SK-MEL-5 (cell line): ENCODE measurements around the gene IP6K1. TPM values are rescaled to one million over a fixed set of nuclear protein-coding genes. Genes with fewer than 3 reads are reported as not detected.

Experiments used
- DNase-seq: peaks from one replicate; pipeline ENCODE4 v3.0.0-alpha.2; 2016; ENCODE audit warnings: low read depth, low spot score
- in situ Hi-C: cut with HindIII; loops from 2 replicates; pipeline ENCODE4 v1.10.0; 2016; ENCODE audit warnings: low sequenced_read_pairs, high pct_unique_total_duplicates, low pct_unique_long_range_greater_than_20kb
- total RNA-seq: library from RNA; depleted of rRNA; stranded (reverse); fragments of >200 nt; shearing (Covaris generic); gene quantifications from 2 replicates; pipeline ENCODE4 v1.2.3, GENCODE V29; 2014

Gene IP6K1
- total RNA-seq, 1 experiment from 2014 or later = 22.8 TPM

DNA sequence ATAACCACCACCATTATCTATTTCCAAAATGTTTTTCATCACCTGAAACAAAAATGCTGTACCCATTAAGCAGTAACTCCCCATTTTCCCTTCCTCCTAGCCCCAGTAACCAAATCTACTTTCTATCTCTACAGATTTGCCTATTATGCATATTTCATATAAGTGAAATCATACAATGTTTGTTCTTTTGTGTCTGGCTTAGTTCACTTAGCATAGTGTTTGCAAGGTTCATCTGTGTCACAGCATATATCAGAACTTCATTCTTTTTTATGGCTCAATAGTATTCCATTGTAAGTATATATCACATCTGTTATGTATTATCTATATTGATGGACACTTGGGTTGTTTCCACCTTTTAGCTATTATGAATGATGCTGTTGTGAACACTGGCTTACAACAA is 45.9 kb downstream of the IP6K1 start:
- in situ Hi-C loops = no loop called here
- DNase-seq = no peak

GRCh38 chr3:49738067-49738713 is 48.2 kb downstream of the IP6K1 start:
- DNase-seq = no peak
- in situ Hi-C loops = no loop called here

DNA sequence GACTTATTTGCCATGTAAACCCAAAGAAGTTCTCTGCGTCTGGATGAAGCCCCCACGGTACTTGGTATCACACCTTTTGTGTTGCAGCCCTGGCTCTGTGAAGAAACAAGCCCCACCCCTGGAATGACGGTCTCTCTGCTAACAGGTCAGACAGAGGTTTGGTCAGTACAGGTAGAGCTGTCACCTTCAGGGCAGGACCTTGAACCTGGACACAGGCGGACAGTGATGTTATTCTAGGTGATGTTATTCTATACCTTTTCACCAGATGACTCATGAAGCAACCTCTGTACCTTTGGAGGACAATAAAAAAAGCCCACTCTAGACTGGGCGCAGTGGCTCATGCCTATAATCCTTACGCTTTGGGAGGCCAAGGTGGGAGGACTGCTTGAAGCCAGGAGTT is 51.6 kb downstream of the IP6K1 start:
- in situ Hi-C loops = no loop called here
- DNase-seq = no peak

DNA sequence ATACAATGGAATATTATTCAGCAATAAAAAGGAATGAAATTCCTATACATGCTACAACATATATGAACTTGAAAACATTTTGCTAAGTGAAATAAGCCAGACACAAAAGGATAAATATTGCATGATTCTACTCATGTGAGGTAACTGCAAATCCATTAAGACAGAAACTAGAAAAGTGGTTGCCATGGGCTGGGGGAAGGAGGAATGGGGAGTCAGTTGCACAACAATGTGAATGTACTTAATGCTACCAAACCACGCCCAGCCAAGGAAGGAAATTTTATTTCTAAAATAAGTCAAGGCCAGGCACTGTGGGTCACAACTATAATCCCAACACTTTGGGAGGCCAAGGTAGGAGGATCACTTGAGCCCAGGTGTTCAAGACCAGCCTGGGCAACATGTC is 52.8 kb downstream of the IP6K1 start:
- in situ Hi-C loops = no loop called here

DNA sequence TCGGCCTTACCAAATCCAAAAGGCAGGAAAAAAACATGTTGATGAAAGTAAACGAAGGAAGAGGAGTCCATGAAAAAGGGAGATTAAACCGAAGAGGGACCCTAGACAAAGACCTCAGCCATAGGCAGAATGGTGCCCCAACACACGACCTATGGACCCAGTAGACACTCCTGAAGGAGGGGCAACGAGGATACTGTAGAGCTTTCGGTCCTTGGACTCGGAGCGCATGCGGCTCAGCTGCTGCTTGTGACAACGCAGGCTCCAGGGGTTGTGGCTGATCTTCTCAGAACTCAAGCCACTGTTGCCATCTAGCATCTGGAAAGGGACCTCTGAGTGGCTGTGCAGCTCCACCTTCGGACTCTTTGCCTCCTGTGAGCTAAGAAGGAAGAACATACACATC is 53.7 kb downstream of the IP6K1 start:
- in situ Hi-C loops = no loop called here
- DNase-seq = no peak

More for the DNA sequence above, 52.8 kb downstream of the IP6K1 start:
- no peak for DNase-seq

GRCh38 chr3:49729966-49730609 is 56.3 kb downstream of the IP6K1 start:
- in situ Hi-C loops = no loop called here
- DNase-seq = no peak

GRCh38 chr3:49727924-49728361 is 58.4 kb downstream of the IP6K1 start:
- DNase-seq = no peak
- in situ Hi-C loops = no loop called here

GRCh38 chr3:49727154-49727923 is 59.0 kb downstream of the IP6K1 start:
- no peak for DNase-seq
- in situ Hi-C loops = no loop called here

GRCh38 chr3:49725906-49726681 is 60.2 kb downstream of the IP6K1 start:
- in situ Hi-C loops = no loop called here
- no peak for DNase-seq

DNA sequence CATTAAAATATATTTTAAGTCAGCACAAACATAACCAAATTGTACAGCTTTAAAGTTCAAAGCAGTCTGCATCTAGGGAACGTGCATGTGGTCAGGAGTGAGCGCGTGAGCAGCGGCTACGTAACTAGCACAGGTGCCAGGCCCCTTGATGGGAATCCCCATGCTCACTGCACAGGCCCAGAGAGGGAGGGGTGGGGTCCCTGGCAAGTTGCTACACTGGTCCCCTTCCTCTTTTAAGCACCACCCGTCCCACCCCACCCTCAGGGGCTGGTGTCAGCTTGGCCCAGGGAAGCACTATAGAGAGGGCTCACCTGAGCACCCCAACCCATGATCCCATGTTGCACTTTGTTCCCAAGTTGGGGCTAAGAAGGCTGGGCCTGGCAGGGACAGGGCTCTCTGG is 61.8 kb downstream of the IP6K1 start:
- DNase-seq = no peak
- in situ Hi-C loops = no loop called here

GRCh38 chr3:49723628-49724551 is 62.5 kb downstream of the IP6K1 start, which contains the start of gene GMPPB:
GMPPB (minus strand) TSS chr3:49723951; CDS start chr3:49723726, 225 bp downstream.
- peak; percentile 97 for DNase-seq
- in situ Hi-C loops = no loop called here

- peak; percentile 35 for DNase-seq
- in situ Hi-C loops = no loop called here
Observed at GRCh38 chr3:49723296-49723627, 63.1 kb downstream of the IP6K1 start.

DNA sequence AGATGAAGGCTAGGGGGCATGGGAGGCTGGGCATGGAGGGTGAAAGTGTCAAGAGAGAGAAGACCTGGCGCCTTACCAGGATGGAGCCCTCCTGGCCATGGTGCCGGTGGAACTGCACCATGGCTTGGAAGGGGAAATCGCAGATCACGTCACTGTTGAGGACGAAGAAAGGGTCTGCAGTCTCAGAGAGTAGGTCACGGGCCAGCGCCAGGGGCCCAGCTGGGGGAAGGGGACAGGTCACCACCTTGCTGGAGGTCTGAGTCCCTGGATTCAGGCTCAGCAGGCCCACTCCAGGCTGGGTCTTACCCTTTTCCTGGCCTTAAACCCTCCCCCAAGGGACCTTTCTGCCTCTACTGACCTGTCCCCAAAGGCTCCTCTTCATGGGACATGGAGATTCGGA is 63.4 kb downstream of the IP6K1 start:
- in situ Hi-C loops = no loop called here

GRCh38 chr3:49721896-49722781 is 64.2 kb downstream of the IP6K1 start:
- no peak for DNase-seq
- in situ Hi-C loops = no loop called here

More for the DNA sequence above, 63.4 kb downstream of the IP6K1 start:
- DNase-seq = no peak

GRCh38 chr3:49721596-49721895 is 64.8 kb downstream of the IP6K1 start:
- no peak for DNase-seq

GRCh38 chr3:49720855-49721595 is 65.3 kb downstream of the IP6K1 start:
- in situ Hi-C loops = no loop called here
- no peak for DNase-seq

More at GRCh38 chr3:49721596-49721895, 64.8 kb downstream of the IP6K1 start:
- in situ Hi-C loops = no loop called here
